Stimulated activated CD4-positive, alpha-beta T cell treated with anti-CD3 and anti-CD28 coated beads, Interleukin-15, amount 100 ng/mL, for 48 hours (primary cell): ENCODE data around the gene STARD13.

Source experiments
- DNase-seq, 2 donors: peaks; one replicate each; pipeline ENCODE4 v3.0.0-alpha.2; 2020; ENCODE audit warnings: low read depth in 2 of 2

The STARD13 gene

GRCh38 chr13:33276570-33276969 lies 9.0 kb downstream of the STARD13 start:
- DNase-seq, result no peak

- DNase-seq, result no peak
These were observed 9.6 kb downstream of the STARD13 start for GRCh38 chr13:33275916-33276315.

DNA sequence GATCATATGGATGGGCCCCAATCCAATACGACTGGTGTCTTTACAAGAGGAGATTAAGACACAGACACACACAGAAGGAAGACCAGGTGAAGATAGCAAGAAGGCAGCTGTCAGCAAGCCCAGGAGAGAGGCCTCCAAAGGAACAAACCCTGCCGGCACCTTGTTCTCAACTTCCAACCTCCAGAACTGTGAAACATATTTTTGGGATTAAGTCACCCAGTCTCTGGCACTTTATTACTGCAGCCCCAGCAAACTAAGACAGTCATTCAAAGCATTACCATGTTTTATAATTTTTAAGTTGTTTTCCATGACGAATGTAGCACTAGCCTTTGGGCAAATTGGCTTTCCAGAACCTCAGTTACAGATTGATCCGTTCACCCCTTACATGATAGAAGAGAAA lies 11.3 kb downstream of the STARD13 start:
- DNase-seq, result no peak

- DNase-seq, result no peak
These were observed 12.9 kb downstream of the STARD13 start for GRCh38 chr13:33272531-33273124.

DNA sequence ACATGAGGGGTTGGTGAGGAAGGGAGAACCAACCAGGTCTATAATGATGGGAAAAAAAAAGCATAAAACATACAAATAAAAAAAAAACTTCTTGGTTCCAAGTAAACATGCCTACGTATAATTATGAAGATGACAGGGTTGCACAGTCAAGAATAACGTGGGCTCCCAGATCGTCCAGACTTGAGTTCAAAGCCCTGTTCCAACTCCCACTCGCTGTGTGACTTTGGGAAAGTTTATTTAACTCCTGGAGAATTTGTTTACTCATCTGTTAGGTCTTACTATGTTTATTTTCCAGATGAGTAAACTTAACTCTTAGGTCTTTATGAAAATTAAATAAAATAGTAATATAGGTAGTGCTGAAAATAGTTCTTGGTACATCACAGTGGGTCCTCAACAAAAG lies 13.8 kb downstream of the STARD13 start:
- no peak for DNase-seq

GRCh38 chr13:33270895-33271538 lies 14.5 kb downstream of the STARD13 start:
- no peak for DNase-seq

- no peak for DNase-seq
These were observed 19.9 kb downstream of the STARD13 start for GRCh38 chr13:33265607-33266006.

- DNase-seq, result no peak
These were observed 20.4 kb downstream of the STARD13 start for GRCh38 chr13:33265133-33265532.

DNA sequence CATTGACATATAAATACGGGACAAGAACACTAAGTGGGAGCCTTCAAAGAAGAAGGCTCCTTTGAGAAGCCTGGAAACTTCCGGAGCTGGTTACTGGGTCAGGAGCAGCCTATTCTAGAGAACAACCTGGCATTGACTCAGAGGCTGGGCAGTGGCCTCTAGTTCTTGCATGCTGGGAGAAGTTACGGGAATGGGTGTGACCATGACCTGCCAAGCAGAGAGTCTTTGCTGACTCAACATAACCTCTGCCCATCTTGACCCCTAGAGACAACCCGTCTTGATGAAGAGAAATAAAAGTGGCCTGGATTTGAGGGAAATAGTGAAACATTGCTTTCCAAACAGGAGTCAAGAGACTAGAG lies 21.0 kb downstream of the STARD13 start:
- no peak for DNase-seq

- no peak for DNase-seq
These were observed 21.5 kb downstream of the STARD13 start for GRCh38 chr13:33263976-33264619.

DNA sequence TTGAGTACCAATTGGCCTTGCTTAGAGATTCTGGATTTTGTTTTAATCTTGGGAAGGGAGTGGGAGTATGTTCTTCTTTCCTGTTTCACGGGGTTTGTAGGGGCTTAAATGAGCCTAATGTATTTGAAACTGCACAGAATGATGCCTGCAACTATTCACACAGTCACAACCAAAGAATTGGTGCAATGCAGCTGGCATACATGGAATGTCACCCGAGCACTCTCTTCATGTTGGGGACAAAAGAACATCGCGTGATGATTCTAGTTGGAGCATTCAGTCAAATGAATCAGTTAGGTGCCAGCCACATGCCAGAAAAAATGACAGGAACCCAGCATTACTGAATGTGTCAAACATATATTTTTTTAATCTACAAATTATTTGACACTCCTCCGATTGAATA lies 22.1 kb downstream of the STARD13 start:
- no peak for DNase-seq

- DNase-seq, result no peak
These were observed 22.6 kb downstream of the STARD13 start for GRCh38 chr13:33262997-33263396.

DNA sequence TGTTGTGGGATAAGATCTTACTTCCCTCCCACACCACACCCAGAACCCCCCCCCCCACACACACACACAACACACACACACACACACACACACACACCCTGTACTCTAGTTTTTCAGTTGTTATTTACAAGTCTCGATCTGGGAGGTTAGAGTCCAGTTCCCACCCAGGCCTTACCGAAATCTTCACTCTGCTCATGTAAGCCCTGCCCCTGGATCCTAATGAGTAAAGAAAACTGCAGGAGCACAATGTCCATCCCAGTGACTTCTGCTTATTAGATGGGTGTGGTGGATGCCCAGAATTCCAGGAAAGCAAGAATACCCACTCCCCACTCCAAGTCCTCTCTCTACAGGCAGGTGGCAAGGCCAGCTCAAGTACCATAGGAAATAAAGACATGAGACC lies 23.0 kb downstream of the STARD13 start:
- no peak for DNase-seq

GRCh38 chr13:33262062-33262487 lies 23.5 kb downstream of the STARD13 start:
- no peak for DNase-seq

GRCh38 chr13:33261387-33262061 lies 24.0 kb downstream of the STARD13 start:
- no peak for DNase-seq

GRCh38 chr13:33260168-33261098 lies 25.1 kb downstream of the STARD13 start:
- DNase-seq, result no peak

DNA sequence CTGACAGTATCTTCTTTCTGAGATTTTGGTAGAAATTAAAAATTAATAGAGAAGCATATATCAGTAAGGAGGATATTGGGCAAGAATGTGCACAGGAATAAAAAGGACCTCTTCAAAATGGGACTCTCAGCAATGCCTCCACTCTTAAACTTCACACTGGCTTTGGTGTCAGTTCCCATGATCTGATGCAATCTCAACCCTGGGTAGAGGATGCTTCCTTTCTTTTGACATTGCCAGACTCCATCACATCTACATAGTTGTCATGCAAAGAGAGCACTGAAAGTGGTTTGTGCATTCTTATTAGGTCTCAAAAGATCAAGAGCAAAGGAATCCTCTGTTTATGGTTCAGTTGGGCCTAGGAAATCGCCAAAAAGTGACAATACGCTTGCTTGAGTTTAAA lies 26.3 kb downstream of the STARD13 start:
- DNase-seq, result no peak

DNA sequence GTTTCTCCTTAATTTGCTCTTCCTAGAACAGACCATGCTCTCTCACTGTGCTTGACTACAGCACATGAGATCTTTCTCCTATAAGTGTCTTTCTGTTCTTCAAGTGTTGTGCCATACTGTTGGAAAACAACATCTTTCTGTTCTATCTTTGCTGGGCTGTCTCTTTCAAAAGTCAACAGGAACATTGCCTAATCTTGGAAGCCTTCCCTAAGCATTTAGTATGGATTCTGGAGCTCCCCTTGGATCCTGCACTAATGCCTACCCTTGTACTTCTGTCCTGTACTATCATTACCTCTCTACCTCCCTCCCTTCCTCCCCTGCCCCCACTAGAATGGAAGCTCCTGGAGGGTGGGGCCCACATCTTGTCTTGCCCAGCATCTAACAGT lies 26.8 kb downstream of the STARD13 start:
- DNase-seq, result no peak

DNA sequence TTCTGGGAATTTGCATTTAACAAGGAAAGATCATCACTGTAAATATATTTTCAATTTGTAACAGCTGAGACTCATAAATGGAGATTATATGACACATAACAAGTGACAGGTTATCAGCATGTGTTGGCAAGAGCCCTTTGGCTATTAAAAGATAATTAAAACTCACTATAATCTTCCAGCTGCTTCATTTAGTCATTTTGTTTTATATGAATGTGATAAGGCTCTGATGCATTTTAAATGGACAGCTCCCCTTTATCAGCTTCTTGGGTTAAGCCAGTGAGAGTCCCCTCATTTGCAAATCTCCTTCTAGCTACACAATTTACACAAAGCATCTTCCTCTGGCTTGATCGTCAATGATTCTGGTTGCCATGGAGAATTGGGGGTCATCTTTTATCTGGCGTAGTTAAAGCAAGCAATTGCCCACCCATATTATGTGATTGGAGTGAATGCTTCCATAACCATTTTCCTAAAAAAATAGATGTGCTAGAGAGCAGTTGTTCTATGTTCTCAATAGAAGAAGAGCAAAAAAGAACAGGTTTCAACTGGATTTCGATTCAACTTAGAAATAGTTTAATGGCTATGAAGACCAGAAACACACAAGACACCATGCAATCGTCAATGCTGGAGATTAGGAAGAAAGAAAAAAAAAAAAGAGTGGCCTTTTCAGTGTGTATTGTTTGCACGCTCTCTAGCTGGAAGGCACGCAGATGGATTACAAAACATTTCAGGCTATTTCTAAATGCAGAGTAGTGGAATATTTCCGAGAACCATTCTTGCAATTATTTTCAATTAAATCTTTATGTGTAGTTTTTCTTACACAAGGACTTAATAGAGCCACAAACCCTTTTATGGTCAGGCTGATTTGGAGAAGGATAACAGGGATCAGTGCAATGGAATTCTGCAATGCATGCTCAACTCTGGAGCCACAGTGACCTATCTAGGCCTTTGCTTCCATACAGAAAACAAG lies 27.4 kb downstream of the STARD13 start:
- DNase-seq, result no peak

DNA sequence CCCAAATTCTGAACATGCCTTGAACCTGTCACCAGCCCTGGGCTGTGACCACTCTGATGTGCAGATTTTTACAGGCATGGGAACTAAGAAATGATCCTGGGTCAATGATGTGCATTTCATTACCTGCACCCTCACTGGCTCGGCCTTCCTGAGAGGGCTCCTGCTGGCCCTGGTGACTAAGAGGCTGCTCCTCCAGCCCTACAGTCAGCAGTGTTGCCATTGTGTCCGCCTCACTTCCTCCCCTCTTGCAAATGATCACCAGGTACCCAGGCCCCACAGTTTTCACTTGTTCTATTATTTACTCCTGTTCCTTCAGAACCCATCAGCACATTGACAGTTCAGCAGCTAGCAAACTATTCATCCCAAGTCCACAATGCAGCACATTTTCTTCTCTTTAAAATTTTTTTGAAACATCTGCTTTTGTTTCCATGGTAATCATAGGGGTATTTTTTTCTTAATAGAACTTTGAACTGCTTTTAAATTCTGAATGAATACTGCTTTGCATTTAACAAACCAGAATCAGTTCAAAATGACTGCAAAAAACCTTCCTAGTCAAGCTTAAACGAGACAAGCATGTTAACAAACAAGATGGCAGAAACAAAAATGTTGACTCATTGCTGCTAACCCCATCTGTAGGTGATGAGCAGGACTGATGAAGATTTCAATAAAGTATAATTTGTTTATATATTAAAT lies 29.3 kb downstream of the STARD13 start:
- DNase-seq, result no peak
